A549 (cell line): ENCODE data around the gene STK4. TPM values are rescaled to one million over a fixed set of nuclear protein-coding genes. Genes with fewer than 3 reads are reported as not detected.
A peak's percentile ranks its signal among the peaks of the same experiment; 100 is the strongest.

Experiments
- ATAC-seq, 2 experiments: fragments of 200-7000 bp in 1 of 2; fragments of >200 bp in 1 of 2; cut with Nextera tagmentation in 1 of 2; cut with Tn5 transposase in 1 of 2; 3 replicates each; pipeline versions ENCODE4 v1.8.0 to v1.9.1; 2018 to 2020; ENCODE audit warnings: mild to moderate bottlenecking in 1 of 2, moderate library complexity in 1 of 2
- CTCF ChIA-PET: fragments of 300-600 bp; sonication (Branson Sonifier 250); formaldehyde crosslinking; extraction: SDS; loops from one replicate; lab custom pipeline; 2021; ENCODE audit warnings: antibody characterized with exemption, inconsistent platforms; lab: Yijun Ruan, JAX
- POLR2A ChIA-PET: fragments of 350-600 bp; formaldehyde crosslinking; extraction: SDS; loops from one replicate; lab custom pipeline; 2021; ENCODE audit warnings: antibody characterized with exemption, inconsistent platforms; lab: Yijun Ruan, JAX
- DNase-seq, 2 experiments: peaks; one replicate each; pipeline versions ENCODE4 v3.0.0 to v3.0.0-alpha.2; 2011 to 2016; ENCODE audit warnings: low read depth in 1 of 2, low spot score in 1 of 2
- FAIRE-seq: peaks from 2 replicates; lab custom pipeline; 2011; peaks lifted over from hg19 to GRCh38; lab: Jason Lieb, UNC
- H3K27ac ChIP-seq, 2 experiments: fragments of >200 bp; sonication (Bioruptor Twin); formaldehyde crosslinking; 3 replicates each; pipeline ENCODE4 v1.5.1; 2016 to 2017
- H3K4me1 ChIP-seq: fragments of >200 bp; sonication (Bioruptor Twin); formaldehyde crosslinking; 3 replicates; pipeline ENCODE4 v1.6.1; 2016
- H3K4me2 ChIP-seq: fragments of >200 bp; sonication (Bioruptor Twin); formaldehyde crosslinking; 3 replicates; pipeline ENCODE4 v1.6.1; 2016
- H3K4me3 ChIP-seq: fragments of >200 bp; sonication (Bioruptor Twin); formaldehyde crosslinking; 3 replicates; pipeline ENCODE4 v1.5.1; 2016
- H3K9me3 ChIP-seq: fragments of >200 bp; sonication (Bioruptor Twin); formaldehyde crosslinking; 3 replicates; pipeline ENCODE4 v1.6.1; 2016
- BHLHE40 ChIP-seq: IDR thresholded peaks from 2 replicates; pipeline ENCODE4 v1.6.1; 2012; ENCODE audit warnings: low read depth, low read length, inconsistent platforms
- CBX2 ChIP-seq: fragments of 200-600 bp; sonication (generic); IDR thresholded peaks from 2 replicates; pipeline ENCODE4 v1.6.1; 2016; ENCODE audit warnings: low read depth, mild to moderate bottlenecking, borderline replicate concordance
- CHD4 ChIP-seq: fragments of 200-600 bp; sonication (generic); IDR thresholded peaks from 2 replicates; pipeline ENCODE4 v1.6.1; 2016; ENCODE audit warnings: antibody characterized with exemption, mild to moderate bottlenecking, borderline replicate concordance
- EHMT2 ChIP-seq: fragments of 200-600 bp; sonication (generic); IDR thresholded peaks from 2 replicates; pipeline ENCODE4 v1.6.1; 2016; ENCODE audit warnings: antibody characterized with exemption, low read depth, mild to moderate bottlenecking, moderate library complexity
- FOSB ChIP-seq: fragments of 250-450 bp; sonication (Bioruptor Pico); IDR thresholded peaks from 2 replicates; pipeline ENCODE4 v1.5.0; 2020; ENCODE audit warnings: mild to moderate bottlenecking, moderate library complexity
- FOSL2 ChIP-seq, 2 experiments: fragments of 450-650 bp in 1 of 2; fragments of >200 bp in 1 of 2; sonication (Bioruptor Twin) in 1 of 2; formaldehyde crosslinking; IDR thresholded peaks; 2 replicates each; pipeline versions ENCODE4 v1.5.0 to v1.6.1; 2016 to 2020; ENCODE audit warnings: mild to moderate bottlenecking in 1 of 2, moderate library complexity in 1 of 2
- FOXS1 ChIP-seq: fragments of 250-450 bp; sonication (Bioruptor Pico); IDR thresholded peaks from 2 replicates; pipeline ENCODE4 v1.5.0; 2020; ENCODE audit warnings: mild to moderate bottlenecking, moderate library complexity
- HDAC2 ChIP-seq: fragments of 200-600 bp; sonication (generic); IDR thresholded peaks from 2 replicates; pipeline ENCODE4 v1.6.1; 2016
- HOXA7 ChIP-seq: fragments of 250-450 bp; sonication (Bioruptor Pico); IDR thresholded peaks from 2 replicates; pipeline ENCODE4 v1.5.0; 2020; ENCODE audit warnings: mild to moderate bottlenecking, moderate library complexity
- HOXB13 ChIP-seq: fragments of 250-450 bp; sonication (Bioruptor Pico); IDR thresholded peaks from 2 replicates; pipeline ENCODE4 v1.5.0; 2020; ENCODE audit warnings: low read depth, mild to moderate bottlenecking, moderate library complexity
- HOXB5 ChIP-seq: fragments of 250-450 bp; sonication (Bioruptor Pico); IDR thresholded peaks from 2 replicates; pipeline ENCODE4 v1.5.0; 2020; ENCODE audit warnings: mild to moderate bottlenecking, moderate library complexity
- JUN ChIP-seq, 2 experiments: fragments of >200 bp; sonication (Bioruptor Twin); formaldehyde crosslinking; IDR thresholded peaks; 2 replicates in 1 of 2; 3 replicates in 1 of 2; pipeline ENCODE4 v1.6.1; 2016 to 2017
- KDM1A ChIP-seq: fragments of 200-600 bp; sonication (generic); IDR thresholded peaks from 2 replicates; pipeline ENCODE4 v1.6.1; 2016; ENCODE audit warnings: low read depth, mild to moderate bottlenecking
- MAFK ChIP-seq: fragments of 450-650 bp; IDR thresholded peaks from 2 replicates; pipeline ENCODE4 v1.6.1; 2014; ENCODE audit not compliant: partially characterized antibody
- MAX ChIP-seq: IDR thresholded peaks from 2 replicates; pipeline ENCODE4 v1.6.1; 2012
- MAZ ChIP-seq: fragments of 150-350 bp; IDR thresholded peaks from 2 replicates; pipeline ENCODE4 v1.6.1; 2014; ENCODE audit warnings: antibody characterized with exemption, low read depth, low read length, borderline replicate concordance
- PBX3 ChIP-seq: IDR thresholded peaks from 2 replicates; pipeline ENCODE4 v1.6.1; 2012
- PHF8 ChIP-seq: fragments of 200-600 bp; sonication (generic); IDR thresholded peaks from 2 replicates; pipeline ENCODE4 v1.6.1; 2016; ENCODE audit warnings: low read depth, mild to moderate bottlenecking, antibody characterized with exemption, moderate library complexity, borderline replicate concordance
- POLR2AphosphoS2 ChIP-seq: conservative IDR thresholded peaks from 2 replicates; pipeline ENCODE4 v1.6.1; 2012; ENCODE audit warnings: low read length, improper control_type of control experiment, inconsistent platforms
- RFX5 ChIP-seq: fragments of 450-650 bp; IDR thresholded peaks from 2 replicates; pipeline ENCODE4 v1.7.1; 2014; ENCODE audit warnings: antibody characterized with exemption, mild to moderate bottlenecking, moderate library complexity
- TP53 ChIP-seq: fragments of 250-450 bp; sonication (Bioruptor Pico); IDR thresholded peaks from 2 replicates; pipeline ENCODE4 v1.5.0; 2021; ENCODE audit warnings: mild to moderate bottlenecking, moderate library complexity
- ZSCAN20 ChIP-seq: fragments of 250-450 bp; sonication (Bioruptor Pico); IDR thresholded peaks from 2 replicates; pipeline ENCODE4 v1.8.0; 2022; ENCODE audit warnings: mild to moderate bottlenecking, moderate library complexity
- WGBS: methylation state at CpG from one replicate; pipeline ENCODE4 v1.1.6; 2017; ENCODE audit errors: missing lambda C conversion rate; 5-methylcytosine and 5-hydroxymethylcytosine counted together
- polyA plus RNA-seq, 4 experiments: library from polyadenylated mRNA; depleted of rRNA in 3 of 4; stranded (reverse); fragments of >200 nt; fragmentation: RNase III in 1 of 4; extraction: RNeasy Plus Mini Kit Qiagen cat#74134 plus additional on column Dnase treatment in 1 of 4; gene quantifications; 2 replicates in 3 of 4; 3 replicates in 1 of 4; pipeline ENCODE4 v1.2.3, GENCODE V29; 2011 to 2017
- TF ChIP-seq, protein P1 (sequence below): fragments of 250-450 bp; sonication (Bioruptor Pico); IDR thresholded peaks from 2 replicates; pipeline ENCODE4 v1.5.0; 2020; ENCODE audit warnings: low read depth, mild to moderate bottlenecking, moderate library complexity

The STK4 gene
- polyA plus RNA-seq, 2 of the 4 experiments (the other 2 are of a cell fraction) = 14.5 to 34.5 TPM

DNA sequence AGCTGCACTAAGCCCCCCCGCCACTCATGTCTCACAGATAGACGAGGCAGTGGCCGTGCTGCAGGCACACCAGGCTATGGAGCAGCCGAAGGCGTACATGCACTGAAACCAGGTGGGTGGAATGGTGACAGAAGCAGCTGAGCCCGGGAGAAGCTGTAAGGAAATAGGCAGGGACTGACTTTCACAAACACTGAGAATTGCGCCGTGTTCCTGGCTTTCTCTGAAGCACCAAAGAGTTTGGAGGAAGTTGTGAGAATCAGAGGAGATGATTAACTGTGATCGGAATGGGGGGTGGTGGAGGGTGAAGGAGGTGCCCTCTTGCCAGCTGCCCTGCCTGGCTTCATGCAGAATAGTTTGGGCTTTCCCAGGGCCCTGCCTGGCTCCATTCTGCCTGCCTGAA, 27.7 kb upstream of the STK4 start:
- H3K27ac ChIP-seq = no peak overlapping the region
- no peak overlapping the region for H3K4me2 ChIP-seq
- ATAC-seq = no peak
- DNase-seq = no peak
- no peak overlapping the region for H3K4me3 ChIP-seq
- 93% methylated on average over 9 of the region's 9 CpGs for WGBS
- ChIA-PET CTCF (interaction anchor here (1.1 to 1.6 kb wide), 4 partner anchors 10 to 157 kb away, joined by 3 to 4 read pairs (median 4); no protein-coding TSS in a partner anchor), POLR2A (no interaction called here)
- no peaks in the 10 kb centered on the region for H3K9me3 ChIP-seq
- FAIRE-seq = no peak
- no peaks in the 10 kb centered on the region for H3K4me1 ChIP-seq
- no peak for TF ChIP-seq HOXB5 (CRISPR knock-in tag)
- TF ChIP-seq JUN (IDR thresholded peaks at IDR 0.05) = no peak
- no peak for TF ChIP-seq CBX2
- no peak for TF ChIP-seq FOSL2 (IDR thresholded peaks at IDR 0.05)
- TF ChIP-seq FOSL2 (CRISPR knock-in tag; IDR thresholded peaks at IDR 0.05) = no peak
- no peak for TF ChIP-seq KDM1A

DNA sequence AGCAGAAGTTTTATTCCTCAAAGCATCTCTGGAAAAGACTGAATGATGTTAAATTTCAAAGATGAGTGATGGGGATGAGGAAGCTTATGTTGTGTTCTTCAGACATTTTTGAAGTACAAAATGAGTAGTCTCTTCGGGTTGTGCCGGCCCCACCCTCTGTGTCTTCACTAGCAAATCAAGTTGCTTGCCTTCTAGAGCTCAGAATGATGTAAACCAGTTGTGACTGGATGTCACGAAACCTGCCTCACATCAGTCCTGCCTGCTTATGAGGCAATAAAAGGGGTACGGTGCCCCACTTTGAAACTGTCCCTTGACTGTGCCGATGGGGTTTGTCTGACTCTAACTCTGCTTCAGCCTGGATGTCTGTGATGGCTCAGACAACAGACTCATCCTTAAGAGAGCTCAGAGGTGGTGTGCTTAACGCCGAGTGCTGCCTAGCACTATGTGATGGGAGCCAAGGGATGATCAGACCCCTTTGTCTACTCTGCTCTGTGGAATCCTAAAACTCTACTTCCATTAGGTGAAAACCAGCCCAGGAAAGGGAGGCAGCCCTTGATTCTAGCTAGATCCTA, 25.1 kb upstream of the STK4 start:
- H3K9me3 ChIP-seq = no peaks in the 10 kb centered on the region
- no peak overlapping the region for H3K4me2 ChIP-seq
- H3K4me3 ChIP-seq = no peak overlapping the region
- 94% methylated on average over 7 of the region's 7 CpGs for WGBS
- TF ChIP-seq BHLHE40 (no peak), CBX2 (no peak), FOXS1 (CRISPR knock-in tag) (no peak), EHMT2 (no peak), PBX3 (no peak), HOXB13 (CRISPR knock-in tag) (no peak), JUN (IDR thresholded peaks at IDR 0.05) (no peak), HOXA7 (no peak), FOSL2 (IDR thresholded peaks at IDR 0.05) (no peak), FOSL2 (CRISPR knock-in tag; IDR thresholded peaks at IDR 0.05) (no peak), CHD4 (no peak), MAFK (no peak), PHF8 (no peak), POLR2AphosphoS2 (no peak), HDAC2 (no peak), TP53 (CRISPR knock-in tag) (no peak), KDM1A (no peak)
- TF ChIP-seq, protein P1, sequence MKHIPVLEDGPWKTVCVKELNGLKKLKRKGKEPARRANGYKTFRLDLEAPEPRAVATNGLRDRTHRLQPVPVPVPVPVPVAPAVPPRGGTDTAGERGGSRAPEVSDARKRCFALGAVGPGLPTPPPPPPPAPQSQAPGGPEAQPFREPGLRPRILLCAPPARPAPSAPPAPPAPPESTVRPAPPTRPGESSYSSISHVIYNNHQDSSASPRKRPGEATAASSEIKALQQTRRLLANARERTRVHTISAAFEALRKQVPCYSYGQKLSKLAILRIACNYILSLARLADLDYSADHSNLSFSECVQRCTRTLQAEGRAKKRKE (CRISPR knock-in tag) = no peak
- peak in 1 of 2 experiments; percentile 17; a peak in 1 of 6 replicates for ATAC-seq
- no peaks in the 10 kb centered on the region for H3K4me1 ChIP-seq
- no peak for DNase-seq
- POLR2A ChIA-PET = interaction anchor here (1.0 kb wide), 1 partner anchor 10 kb away, joined by 3 read pairs; no protein-coding TSS in a partner anchor
- no peak for FAIRE-seq
- H3K27ac ChIP-seq = no peak overlapping the region
- CTCF ChIA-PET = interaction anchor here (1.1 to 2.0 kb wide), 10 partner anchors 9 to 350 kb away, joined by 3 to 7 read pairs (median 4); no protein-coding TSS in a partner anchor

DNA sequence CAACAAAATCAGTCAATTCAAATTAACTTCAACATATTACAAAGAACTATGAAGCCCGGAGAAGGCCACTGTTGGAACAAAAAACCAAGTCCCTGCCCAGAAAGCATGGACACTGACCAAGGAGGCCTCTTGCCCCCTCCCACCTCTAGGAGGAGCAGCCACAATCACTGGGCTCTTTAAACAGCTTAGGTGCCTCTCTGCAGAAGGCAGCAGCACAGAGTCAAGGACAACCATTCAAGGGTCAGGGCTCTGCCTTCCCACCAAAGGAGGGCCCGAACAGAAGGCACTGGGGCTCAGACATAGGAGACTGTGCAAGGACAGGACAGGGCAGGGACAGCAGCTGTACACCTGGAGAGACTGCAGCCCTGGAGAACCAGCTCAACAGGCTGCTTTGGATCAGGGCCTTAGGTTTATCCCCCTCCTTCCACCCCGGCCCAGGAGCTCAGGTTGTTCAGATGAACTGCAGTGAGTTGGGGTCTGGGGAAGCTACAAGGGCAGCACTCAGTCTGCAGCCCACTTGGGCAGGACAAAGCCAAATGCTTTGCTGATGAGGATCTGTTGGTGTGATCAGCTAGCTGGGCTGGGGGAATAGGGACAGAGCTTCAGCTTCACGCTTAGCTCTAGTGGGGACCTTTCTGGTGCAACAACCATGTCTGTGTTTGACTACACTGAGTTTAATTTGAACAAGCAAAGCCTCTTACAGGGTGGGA, 23.9 kb upstream of the STK4 start:
- no peak overlapping the region for H3K27ac ChIP-seq
- ATAC-seq (peak; percentile 63 to 74; a peak in 5 of 6 replicates), FAIRE-seq (no peak), DNase-seq (no peak)
- ChIA-PET POLR2A (interaction anchor here (1.5 kb wide), 1 partner anchor 18 kb away, joined by 4 read pairs; the partner anchor contains the start of gene TOMM34), CTCF (interaction anchor here (1.2 to 2.0 kb wide), 5 partner anchors 15 to 349 kb away, joined by 4 to 7 read pairs (median 5); no protein-coding TSS in a partner anchor)
- no peak overlapping the region for H3K4me2 ChIP-seq
- no peaks in the 10 kb centered on the region for H3K4me1 ChIP-seq
- no peak overlapping the region for H3K4me3 ChIP-seq
- 97% methylated on average over 3 of the region's 4 CpGs for WGBS
- no peaks in the 10 kb centered on the region for H3K9me3 ChIP-seq
- no peak for TF ChIP-seq MAX
- TF ChIP-seq MAZ = no peak
- TF ChIP-seq FOSB (CRISPR knock-in tag) = no peak
- no peak for TF ChIP-seq PBX3
- no peak for TF ChIP-seq RFX5
- TF ChIP-seq ZSCAN20 (CRISPR knock-in tag) = no peak
